ENCODE measurements around the gene DMXL2.
"Not testable (repeated sequence)": the region's sequence is repeated elsewhere in the genome, so short reads cannot be mapped to it uniquely, and the experiment has no call there.

The DMXL2 gene

GRCh38 chr15:51613951-51614350 is 8.6 kb downstream of the DMXL2 start:
- no peak overlapping the region for H3K4me3 ChIP-seq (ENCODE audit: low read length)
- no peak for TF ChIP-seq CTCF (conservative IDR thresholded peaks at IDR 0.05; ENCODE audit: low read length)
- DNase-seq (ENCODE audit: low read depth): no peak

GRCh38 chr15:51612669-51613068 is 9.9 kb downstream of the DMXL2 start:
- H3K4me3 ChIP-seq (ENCODE audit: low read length); DNase-seq (ENCODE audit: low read depth): not testable (repeated sequence)

GRCh38 chr15:51603462-51603948 is 19.1 kb downstream of the DMXL2 start:
- not testable (repeated sequence) for H3K4me3 ChIP-seq (ENCODE audit: low read length); DNase-seq (ENCODE audit: low read depth)

- no peak for TF ChIP-seq CTCF (conservative IDR thresholded peaks at IDR 0.05; ENCODE audit: low read length)
- H3K4me3 ChIP-seq (ENCODE audit: low read length): no peak overlapping the region
- DNase-seq (ENCODE audit: low read depth): no peak
These were observed 19.6 kb downstream of the DMXL2 start for GRCh38 chr15:51603002-51603401.

- TF ChIP-seq CTCF (conservative IDR thresholded peaks at IDR 0.05; ENCODE audit: low read length): no peak
- DNase-seq (ENCODE audit: low read depth): no peak
- H3K4me3 ChIP-seq (ENCODE audit: low read length): no peak overlapping the region
These were observed 20.1 kb downstream of the DMXL2 start for GRCh38 chr15:51602484-51602883.

GRCh38 chr15:51601801-51602200 is 20.8 kb downstream of the DMXL2 start:
- no peak for TF ChIP-seq CTCF (conservative IDR thresholded peaks at IDR 0.05; ENCODE audit: low read length)
- H3K4me3 ChIP-seq (ENCODE audit: low read length): no peak overlapping the region
- no peak for DNase-seq (ENCODE audit: low read depth)

GRCh38 chr15:51600114-51600513 is 22.5 kb downstream of the DMXL2 start:
- TF ChIP-seq CTCF (conservative IDR thresholded peaks at IDR 0.05; ENCODE audit: low read length): no peak
- H3K4me3 ChIP-seq (ENCODE audit: low read length): no peak overlapping the region
- no peak for DNase-seq (ENCODE audit: low read depth)

GRCh38 chr15:51589881-51590568 is 32.5 kb downstream of the DMXL2 start:
- TF ChIP-seq CTCF (conservative IDR thresholded peaks at IDR 0.05; ENCODE audit: low read length): no peak
- no peak overlapping the region for H3K4me3 ChIP-seq (ENCODE audit: low read length)
- DNase-seq (ENCODE audit: low read depth): no peak

Data from AG10803 (cell line).